Measurements from ENCODE around the gene CELF4. TPM values are rescaled to one million over a fixed set of nuclear protein-coding genes. Genes with fewer than 3 reads are reported as not detected.

Gene CELF4
- polyA plus RNA-seq, 1 donor (not counting 4 experiments of a cell fraction or from before 2014, with no cell fraction given): not detected

DNA sequence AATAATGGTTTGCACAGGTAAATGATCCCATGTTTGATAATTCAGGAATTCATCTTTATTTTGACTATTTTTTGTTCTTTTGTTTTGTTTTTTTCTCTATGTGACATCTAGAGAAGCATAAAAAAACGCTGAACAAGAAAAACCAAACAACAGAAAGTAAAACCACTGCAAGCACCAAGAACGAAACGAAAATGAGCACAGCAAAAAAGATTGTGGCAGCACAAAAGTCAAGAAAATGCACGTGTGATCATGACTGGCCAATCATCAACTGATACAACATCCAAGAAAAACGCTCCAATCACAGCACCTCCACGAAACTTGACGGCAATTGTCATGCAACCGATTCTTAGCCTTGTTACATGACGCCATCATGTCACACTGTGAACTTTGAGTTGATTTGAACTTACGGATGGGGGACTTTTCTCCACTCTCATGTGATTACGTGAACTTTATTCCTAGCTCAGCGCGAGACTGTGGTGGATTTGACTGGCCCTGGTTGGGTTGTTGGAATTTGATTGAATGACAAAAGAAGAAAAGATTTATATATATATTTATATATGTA is 318.7 kb downstream of the CELF4 start:
- Histone ChIP-seq H3K27ac (ENCODE audit: control insufficient read depth, insufficient read depth, low read length) (no peak overlapping the region), H3K4me1 (ENCODE audit: control insufficient read depth, extremely low read depth, insufficient read depth, low read length) (no peaks in the 10 kb centered on the region), H3K9ac (ENCODE audit: control insufficient read depth, extremely low read depth, insufficient read depth, low read length) (no peak overlapping the region), H3K4me2 (ENCODE audit: control insufficient read depth, extremely low read depth, insufficient read depth, low read depth, low read length) (no peak overlapping the region), H3K9me3 (ENCODE audit: control insufficient read depth, low read depth, low read length) (no peaks in the 10 kb centered on the region), H3K27me3 (ENCODE audit: control insufficient read depth, extremely low read depth, insufficient read depth, low read length) (peaks cover 22% of the 10 kb centered on the region), H3K36me3 (ENCODE audit: control insufficient read depth in 2 of 2, extremely low read depth in 1 of 2, insufficient read depth in 2 of 2, low read length in 2 of 2) (no peaks in the 10 kb centered on the region), H3K4me3 (ENCODE audit: control insufficient read depth in 2 of 3, extremely low read depth in 1 of 3, insufficient read depth in 2 of 3, low read depth in 1 of 3, low read length in 3 of 3) (no peak overlapping the region), H4K20me1 (ENCODE audit: control insufficient read depth, extremely low read depth, insufficient read depth, low read length) (no peaks in the 10 kb centered on the region), H3K79me2 (ENCODE audit: control insufficient read depth, insufficient read depth, low read length) (no peaks in the 10 kb centered on the region), H2AFZ (ENCODE audit: control insufficient read depth, low read length) (no peak overlapping the region), H3K9me1 (ENCODE audit: control insufficient read depth, extremely low read depth, insufficient read depth, low read length) (no peaks in the 10 kb centered on the region)
- dilution Hi-C loops (cut with MboI; ENCODE audit: extremely low pct_ligation_motif_present, low sequenced_read_pairs): no loop called here
- TF ChIP-seq, protein P1, sequence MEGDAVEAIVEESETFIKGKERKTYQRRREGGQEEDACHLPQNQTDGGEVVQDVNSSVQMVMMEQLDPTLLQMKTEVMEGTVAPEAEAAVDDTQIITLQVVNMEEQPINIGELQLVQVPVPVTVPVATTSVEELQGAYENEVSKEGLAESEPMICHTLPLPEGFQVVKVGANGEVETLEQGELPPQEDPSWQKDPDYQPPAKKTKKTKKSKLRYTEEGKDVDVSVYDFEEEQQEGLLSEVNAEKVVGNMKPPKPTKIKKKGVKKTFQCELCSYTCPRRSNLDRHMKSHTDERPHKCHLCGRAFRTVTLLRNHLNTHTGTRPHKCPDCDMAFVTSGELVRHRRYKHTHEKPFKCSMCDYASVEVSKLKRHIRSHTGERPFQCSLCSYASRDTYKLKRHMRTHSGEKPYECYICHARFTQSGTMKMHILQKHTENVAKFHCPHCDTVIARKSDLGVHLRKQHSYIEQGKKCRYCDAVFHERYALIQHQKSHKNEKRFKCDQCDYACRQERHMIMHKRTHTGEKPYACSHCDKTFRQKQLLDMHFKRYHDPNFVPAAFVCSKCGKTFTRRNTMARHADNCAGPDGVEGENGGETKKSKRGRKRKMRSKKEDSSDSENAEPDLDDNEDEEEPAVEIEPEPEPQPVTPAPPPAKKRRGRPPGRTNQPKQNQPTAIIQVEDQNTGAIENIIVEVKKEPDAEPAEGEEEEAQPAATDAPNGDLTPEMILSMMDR (optimal IDR thresholded peaks at IDR 0.05 in 1 of 3, IDR thresholded peaks at IDR 0.05 in 1 of 3, conservative IDR thresholded peaks at IDR 0.05 in 1 of 3; ENCODE audit: extremely low read depth in 1 of 3, insufficient read depth in 2 of 3, low read length in 3 of 3): no peak
- TF ChIP-seq EZH2 (IDR thresholded peaks at IDR 0.05; ENCODE audit: low read length): no peak
- DNase-seq (ENCODE audit: low read depth, low spot score): no peak
- no peak for FAIRE-seq

DNA sequence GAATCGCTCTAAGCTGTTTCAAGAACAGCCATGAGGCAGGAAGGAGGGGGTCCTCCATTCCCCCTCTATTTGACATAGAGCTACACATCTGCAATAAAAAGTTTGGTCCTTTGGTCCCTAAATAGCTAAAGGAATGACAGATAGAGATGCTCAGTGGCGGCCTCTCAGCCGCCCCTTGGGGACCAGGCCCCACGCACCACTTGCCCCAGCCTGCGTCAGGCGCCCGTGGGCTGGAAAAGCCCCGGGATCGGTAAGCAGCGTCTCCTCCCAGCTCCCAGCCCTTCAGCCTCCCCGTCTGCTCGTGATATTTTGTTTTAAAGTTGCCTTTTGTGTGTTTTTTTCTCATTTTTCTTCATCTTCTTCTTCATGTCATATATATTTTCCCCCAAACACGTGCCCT is 321.0 kb downstream of the CELF4 start:
- Histone ChIP-seq H3K27me3 (ENCODE audit: control insufficient read depth, extremely low read depth, insufficient read depth, low read length) (peaks cover 25% of the 10 kb centered on the region), H3K4me2 (ENCODE audit: control insufficient read depth, extremely low read depth, insufficient read depth, low read depth, low read length) (no peak overlapping the region), H3K27ac (ENCODE audit: control insufficient read depth, insufficient read depth, low read length) (no peak overlapping the region), H2AFZ (ENCODE audit: control insufficient read depth, low read length) (no peak overlapping the region), H3K4me3 (ENCODE audit: control insufficient read depth in 2 of 3, extremely low read depth in 1 of 3, insufficient read depth in 2 of 3, low read depth in 1 of 3, low read length in 3 of 3) (no peak overlapping the region), H3K9ac (ENCODE audit: control insufficient read depth, extremely low read depth, insufficient read depth, low read length) (no peak overlapping the region), H3K9me3 (ENCODE audit: control insufficient read depth, low read depth, low read length) (no peaks in the 10 kb centered on the region), H3K9me1 (ENCODE audit: control insufficient read depth, extremely low read depth, insufficient read depth, low read length) (no peaks in the 10 kb centered on the region), H3K79me2 (ENCODE audit: control insufficient read depth, insufficient read depth, low read length) (no peaks in the 10 kb centered on the region), H4K20me1 (ENCODE audit: control insufficient read depth, extremely low read depth, insufficient read depth, low read length) (no peaks in the 10 kb centered on the region), H3K36me3 (ENCODE audit: control insufficient read depth in 2 of 2, extremely low read depth in 1 of 2, insufficient read depth in 2 of 2, low read length in 2 of 2) (no peaks in the 10 kb centered on the region), H3K4me1 (ENCODE audit: control insufficient read depth, extremely low read depth, insufficient read depth, low read length) (no peaks in the 10 kb centered on the region)
- FAIRE-seq: no peak
- DNase-seq (ENCODE audit: low read depth, low spot score): no peak
- dilution Hi-C loops (cut with MboI; ENCODE audit: extremely low pct_ligation_motif_present, low sequenced_read_pairs): no loop called here
- TF ChIP-seq, protein P1 (optimal IDR thresholded peaks at IDR 0.05 in 1 of 3, IDR thresholded peaks at IDR 0.05 in 1 of 3, conservative IDR thresholded peaks at IDR 0.05 in 1 of 3; ENCODE audit: extremely low read depth in 1 of 3, insufficient read depth in 2 of 3, low read length in 3 of 3): no peak
- no peak for TF ChIP-seq EZH2 (IDR thresholded peaks at IDR 0.05; ENCODE audit: low read length)

Data from keratinocyte (primary cell).